ENCODE measurements around the gene RSKR. TPM values are rescaled to one million over a fixed set of nuclear protein-coding genes. Genes with fewer than 3 reads are reported as not detected.

Gene RSKR
- polyA plus RNA-seq, 2 of the 4 experiments (the other 2 are of a cell fraction): 5.8 to 18.7 TPM

- POLR2A ChIA-PET: interaction anchor here (1.6 kb wide), 1 partner anchor 52 kb away, joined by 4 read pairs; no protein-coding TSS in a partner anchor
- 90% methylated on average over 2 of the region's 2 CpGs for WGBS (ENCODE audit: missing lambda C conversion rate)
- no peak for DNase-seq (ENCODE audit: low read depth in 1 of 2, low spot score in 1 of 2)
- Histone ChIP-seq H3K27ac (no peak overlapping the region), H3K4me2 (no peak overlapping the region), H3K4me3 (no peak overlapping the region), H3K4me1 (no peaks in the 10 kb centered on the region), H3K9me3 (no peaks in the 10 kb centered on the region)
- no peak for ATAC-seq
- no peak for TF ChIP-seq HEYL (CRISPR knock-in tag; IDR thresholded peaks at IDR 0.05)
- TF ChIP-seq POLR2AphosphoS2 (conservative IDR thresholded peaks at IDR 0.05; ENCODE audit: low read length): no peak
- TF ChIP-seq MAFK (IDR thresholded peaks at IDR 0.05; ENCODE audit: partially characterized antibody): no peak
- TF ChIP-seq ESRRA (IDR thresholded peaks at IDR 0.05; ENCODE audit: borderline replicate concordance, low read length): no peak
- no peak for TF ChIP-seq JUNB (IDR thresholded peaks at IDR 0.05)
- TF ChIP-seq HOXB5 (CRISPR knock-in tag; IDR thresholded peaks at IDR 0.05): no peak
- TF ChIP-seq CBX2 (IDR thresholded peaks at IDR 0.05; ENCODE audit: borderline replicate concordance, low read depth): no peak
- TF ChIP-seq FOSB (CRISPR knock-in tag; IDR thresholded peaks at IDR 0.05): no peak
- TF ChIP-seq TP53 (CRISPR knock-in tag; IDR thresholded peaks at IDR 0.05): no peak
- TF ChIP-seq CHD2 (IDR thresholded peaks at IDR 0.05; ENCODE audit: low read length, partially characterized antibody): no peak
- TF ChIP-seq ATOH8 (CRISPR knock-in tag; IDR thresholded peaks at IDR 0.05; ENCODE audit: low read depth): no peak
- TF ChIP-seq BHLHE40 (IDR thresholded peaks at IDR 0.05; ENCODE audit: low read depth, low read length): no peak
- no peak for TF ChIP-seq JUN (IDR thresholded peaks at IDR 0.05)
- no peak for TF ChIP-seq EP300 (IDR thresholded peaks at IDR 0.05)
- FAIRE-seq: no peak
- CTCF ChIA-PET: interaction anchor here (0.7 to 1.8 kb wide), 5 partner anchors 10 to 103 kb away, joined by 3 to 5 read pairs (median 4); no protein-coding TSS in a partner anchor
Observed at GRCh38 chr17:28624148-28624547, 10.2 kb upstream of the RSKR start.

- FAIRE-seq: no peak
- H3K4me1 ChIP-seq: no peaks in the 10 kb centered on the region
Observed at GRCh38 chr17:28623696-28624095, 9.7 kb upstream of the RSKR start.

GRCh38 chr17:28622186-28622585, 8.2 kb upstream of the RSKR start:
- 97% methylated on average over 3 of the region's 3 CpGs for WGBS (ENCODE audit: missing lambda C conversion rate)

More at GRCh38 chr17:28623696-28624095, 9.7 kb upstream of the RSKR start:
- Histone ChIP-seq H3K27ac (no peak overlapping the region), H3K4me3 (no peak overlapping the region), H3K4me2 (no peak overlapping the region), H3K9me3 (no peaks in the 10 kb centered on the region)
- ChIA-PET CTCF (interaction anchor here (0.7 to 3.0 kb wide), 8 partner anchors 9 to 129 kb away, joined by 3 to 10 read pairs (median 4); no protein-coding TSS in a partner anchor), POLR2A (interaction anchor here (1.6 kb wide), 1 partner anchor 52 kb away, joined by 4 read pairs; no protein-coding TSS in a partner anchor)
- DNase-seq (ENCODE audit: low read depth in 1 of 2, low spot score in 1 of 2) (no peak), ATAC-seq (no peak)
- TF ChIP-seq HES2 (IDR thresholded peaks at IDR 0.05) (no peak), KDM1A (IDR thresholded peaks at IDR 0.05; ENCODE audit: low read depth) (no peak)
- 89% methylated on average over 4 of the region's 4 CpGs for WGBS (ENCODE audit: missing lambda C conversion rate)

More at GRCh38 chr17:28622186-28622585, 8.2 kb upstream of the RSKR start:
- ChIA-PET CTCF (interaction anchor here (0.6 to 3.7 kb wide), 10 partner anchors 8 to 129 kb away, joined by 3 to 11 read pairs (median 5); partner anchors contain the start of gene BLTP2), POLR2A (no interaction called here)
- no peak overlapping the region for H3K4me2 ChIP-seq
- no peaks in the 10 kb centered on the region for H3K9me3 ChIP-seq
- TF ChIP-seq MAX (IDR thresholded peaks at IDR 0.05): no peak
- TF ChIP-seq POLR2AphosphoS2 (conservative IDR thresholded peaks at IDR 0.05; ENCODE audit: low read length): no peak
- no peak for TF ChIP-seq FOXS1 (CRISPR knock-in tag; IDR thresholded peaks at IDR 0.05)
- TF ChIP-seq PBX3 (IDR thresholded peaks at IDR 0.05): no peak
- TF ChIP-seq FOSB (CRISPR knock-in tag; IDR thresholded peaks at IDR 0.05): no peak
- no peak for TF ChIP-seq REST (IDR thresholded peaks at IDR 0.05)
- no peak for TF ChIP-seq TP53 (CRISPR knock-in tag; IDR thresholded peaks at IDR 0.05)
- TF ChIP-seq HES2 (IDR thresholded peaks at IDR 0.05): no peak
- no peak for TF ChIP-seq RARB (CRISPR knock-in tag; IDR thresholded peaks at IDR 0.05)
- TF ChIP-seq JUNB (IDR thresholded peaks at IDR 0.05): no peak
- no peak for TF ChIP-seq HOXB5 (CRISPR knock-in tag; IDR thresholded peaks at IDR 0.05)
- no peak for TF ChIP-seq EHF (CRISPR knock-in tag; IDR thresholded peaks at IDR 0.05)
- TF ChIP-seq BCL3 (IDR thresholded peaks at IDR 0.05): no peak
- no peak for TF ChIP-seq ESRRA (IDR thresholded peaks at IDR 0.05; ENCODE audit: borderline replicate concordance, low read length)
- TF ChIP-seq MYC (IDR thresholded peaks at IDR 0.05; ENCODE audit: borderline replicate concordance, low read length): no peak
- TF ChIP-seq HEYL (CRISPR knock-in tag; IDR thresholded peaks at IDR 0.05): no peak
- no peak overlapping the region for H3K27ac ChIP-seq
- no peak overlapping the region for H3K4me3 ChIP-seq
- DNase-seq (ENCODE audit: low read depth in 1 of 2, low spot score in 1 of 2): no peak
- no peak for FAIRE-seq
- no peak for ATAC-seq
- H3K4me1 ChIP-seq: no peaks in the 10 kb centered on the region

Data from A549 (cell line).